HG03342 (cell line): ENCODE results near the gene CECR2.
"Not testable (repeated sequence)": the region's sequence is repeated elsewhere in the genome, so short reads cannot be mapped to it uniquely, and the experiment has no call there.

Source experiments
- ATAC-seq: cut with Tn5 transposase; IDR thresholded peaks from one replicate; pipeline ENCODE4 v1.9.1; 2021; ENCODE audit warnings: mild to moderate bottlenecking, moderate library complexity; ENCODE audit not compliant: unreplicated experiment

CECR2 gene

DNA sequence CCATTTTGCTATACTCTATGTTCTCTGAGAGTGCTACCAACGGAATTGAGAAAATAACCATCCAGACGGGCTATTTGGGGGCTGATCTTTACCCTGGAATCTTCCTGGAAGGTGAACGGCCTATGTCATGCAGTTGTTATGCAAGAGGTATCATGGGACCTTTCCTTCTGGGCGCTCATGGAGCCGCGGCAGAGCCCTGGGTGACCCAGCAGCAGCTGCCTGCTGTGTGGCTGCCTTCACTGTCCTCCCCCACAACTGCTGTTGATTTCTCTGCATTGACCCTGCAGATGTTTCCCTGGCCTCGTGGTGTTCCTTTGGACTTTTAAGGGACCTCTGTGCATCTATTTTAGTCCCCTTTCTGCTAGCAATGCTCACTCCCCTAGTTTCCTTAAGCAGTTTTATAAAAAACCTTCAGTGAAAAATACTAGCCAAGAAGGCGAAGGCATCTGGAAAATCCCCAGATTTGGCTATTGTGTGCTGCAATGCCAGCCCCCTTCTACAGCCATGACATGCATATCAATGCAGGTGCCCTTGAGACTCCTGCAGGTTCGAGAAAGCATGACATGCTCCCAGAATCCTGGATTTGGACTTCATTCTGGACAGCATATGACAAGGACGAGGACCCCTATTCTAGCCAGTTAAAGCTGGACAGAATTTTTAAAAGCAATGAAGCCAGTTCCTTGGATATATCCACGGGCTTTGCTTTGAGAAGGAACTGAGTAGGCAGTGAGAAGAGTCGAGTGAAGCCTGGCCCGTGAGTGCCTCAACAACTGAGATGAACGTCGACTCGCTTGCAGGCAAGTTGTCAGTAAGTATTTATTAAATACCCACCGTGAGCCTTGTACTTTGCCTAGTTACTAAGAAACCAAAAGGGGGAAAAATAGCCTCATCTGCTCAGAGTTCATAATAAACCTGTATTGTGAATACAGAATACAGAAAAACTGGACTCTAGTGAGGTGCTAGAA, 193.9 kb downstream of the CECR2 start, which contains the start of gene SLC25A18:
SLC25A18 (plus strand) TSS at position 593 of the 965 bp plus-strand sequence. CDS start 16,447 bp downstream, outside the sequence.
- no peak for ATAC-seq

DNA sequence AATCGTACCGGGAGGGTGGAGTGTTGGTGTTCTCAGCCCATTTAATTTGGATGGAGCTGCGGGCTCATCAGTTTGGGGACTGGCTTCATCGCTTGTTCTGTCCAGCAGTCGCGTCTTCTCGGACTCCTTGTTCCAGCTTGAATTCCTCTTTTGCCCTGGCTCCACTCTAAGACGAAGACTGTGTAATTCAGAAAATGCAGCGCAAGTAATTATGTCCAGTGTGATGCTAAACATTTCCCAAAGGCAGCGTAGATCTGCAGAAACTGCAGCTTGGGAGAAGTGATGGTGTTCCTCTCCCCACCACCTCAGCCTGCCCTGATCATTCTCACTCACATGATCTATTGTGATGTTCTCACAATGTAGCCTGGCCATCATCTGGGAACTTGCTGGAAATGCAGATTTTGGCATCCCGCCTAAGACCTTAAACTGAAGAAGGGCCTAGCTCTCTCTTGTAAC, 194.7 kb downstream of the CECR2 start:
- ATAC-seq, result no peak

GRCh38 chr22:17566016-17566687, 196.9 kb downstream of the CECR2 start:
- not testable (repeated sequence) for ATAC-seq

DNA sequence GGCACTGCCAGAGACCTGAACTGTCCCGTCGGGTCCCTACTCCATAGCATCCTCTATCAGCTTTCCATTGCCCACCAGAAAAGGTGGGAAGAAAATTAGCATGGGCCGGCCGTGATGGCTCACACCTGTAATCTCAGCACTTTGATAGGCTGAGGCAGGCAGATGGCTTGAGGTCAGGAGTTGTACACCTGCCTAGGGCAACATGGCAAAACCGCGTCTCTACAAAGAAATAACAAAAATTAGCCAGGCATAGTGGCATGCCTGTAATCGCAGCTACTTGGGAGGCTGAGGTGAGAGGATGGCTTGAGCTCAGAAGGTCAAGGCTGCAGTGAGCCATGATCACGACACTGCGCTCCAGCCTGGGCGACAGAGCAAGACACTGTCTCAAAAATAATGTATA, 197.5 kb downstream of the CECR2 start:
- ATAC-seq, result no peak

- ATAC-seq, result no peak
These were observed 200.8 kb downstream of the CECR2 start for GRCh38 chr22:17569971-17570511.

DNA sequence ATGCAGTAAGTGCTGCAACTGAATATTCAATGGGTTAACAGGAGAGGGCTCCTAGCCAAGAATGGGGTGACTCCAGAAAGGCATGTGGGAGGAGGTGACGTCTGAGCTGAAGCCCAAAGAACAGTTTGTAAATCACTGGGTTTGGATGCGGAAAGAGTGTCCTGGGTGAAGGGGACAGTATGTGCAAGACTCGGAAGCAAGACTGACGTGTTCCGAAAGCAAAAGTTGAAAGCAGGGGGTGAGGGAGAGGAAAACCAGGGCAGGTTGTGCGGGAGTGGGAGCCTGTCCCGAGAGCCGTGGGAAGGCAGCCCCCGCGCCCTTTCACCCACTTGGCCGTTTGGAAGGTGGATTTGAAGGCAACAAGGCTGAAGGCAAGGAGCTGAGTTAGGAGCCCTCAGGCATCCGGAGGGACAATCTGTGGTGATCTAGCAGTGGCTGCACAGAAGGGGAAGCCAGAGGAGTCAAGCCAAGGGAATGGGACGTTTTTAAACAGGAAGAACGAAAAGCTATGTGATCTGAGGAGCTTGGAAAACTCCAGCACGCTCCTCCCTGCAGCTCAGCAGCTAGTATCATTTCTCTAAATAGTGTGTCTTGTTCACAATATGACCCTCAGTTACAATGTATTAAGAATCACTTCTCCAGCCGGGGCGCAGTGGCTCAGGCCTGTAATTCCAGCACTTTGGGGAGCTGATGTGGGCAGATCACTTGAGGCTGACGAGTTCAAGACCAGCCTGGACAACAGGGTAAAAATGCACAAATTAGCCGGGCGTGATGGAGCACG, 201.8 kb downstream of the CECR2 start:
- no peak for ATAC-seq

- ATAC-seq, result no peak
These were observed 205.9 kb downstream of the CECR2 start for GRCh38 chr22:17575151-17575550.

GRCh38 chr22:17575681-17576080, 206.4 kb downstream of the CECR2 start:
- ATAC-seq, result no peak

DNA sequence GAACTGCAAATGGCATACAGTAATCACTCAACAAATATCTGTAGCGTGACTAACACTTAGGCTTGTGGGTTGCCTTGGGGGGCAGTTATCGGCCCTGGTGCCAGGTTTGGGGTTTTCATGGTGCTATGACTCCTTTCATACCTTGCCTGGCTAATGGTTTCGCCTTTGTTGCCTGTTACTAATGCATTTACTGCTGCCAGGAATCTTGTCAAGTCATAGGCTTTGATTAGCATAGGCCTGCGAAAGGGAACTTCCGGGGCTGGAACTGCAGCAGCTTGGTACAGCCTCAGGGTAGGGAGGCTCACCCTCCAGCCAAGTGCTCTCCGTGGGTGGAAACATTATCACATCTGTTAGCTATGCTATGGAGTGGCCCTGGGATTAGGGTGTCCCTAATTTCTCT, 207.2 kb downstream of the CECR2 start:
- ATAC-seq, result no peak

DNA sequence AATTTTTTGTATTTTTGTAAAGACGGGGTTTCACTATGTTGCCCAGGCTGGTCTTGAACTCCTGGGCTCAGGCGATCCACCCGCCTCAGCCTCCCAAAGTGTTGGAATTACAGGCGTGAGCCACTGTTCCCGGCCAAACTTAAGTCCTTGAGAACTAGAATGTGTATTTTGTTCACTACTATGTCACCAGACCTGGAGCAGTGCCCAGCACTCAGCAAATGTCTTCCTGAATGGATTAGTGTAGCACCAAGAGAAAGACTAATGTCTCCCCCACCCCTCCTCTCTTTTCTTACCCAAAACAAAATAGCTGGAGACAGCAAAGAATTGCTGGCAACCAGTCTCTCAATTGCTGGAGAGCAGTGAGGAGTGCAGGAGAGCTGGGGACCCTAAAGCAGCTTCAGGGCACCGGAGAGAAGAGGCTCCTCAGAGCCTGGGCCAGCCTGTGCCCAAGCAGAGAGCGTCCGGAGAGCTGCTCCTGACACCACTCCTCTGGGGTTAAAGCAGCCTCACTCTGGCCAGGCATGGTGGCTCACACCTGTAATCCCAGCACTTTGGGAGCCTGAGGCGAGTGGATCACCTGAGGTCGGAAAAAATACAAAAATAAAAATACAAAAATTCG, 209.0 kb downstream of the CECR2 start:
- ATAC-seq, result no peak

- ATAC-seq, result no peak
These were observed 210.3 kb downstream of the CECR2 start for GRCh38 chr22:17579535-17579981.

- ATAC-seq, result no peak
These were observed 211.3 kb downstream of the CECR2 start for GRCh38 chr22:17580441-17581031.

GRCh38 chr22:17581056-17581455, 211.8 kb downstream of the CECR2 start:
- ATAC-seq, result no peak

DNA sequence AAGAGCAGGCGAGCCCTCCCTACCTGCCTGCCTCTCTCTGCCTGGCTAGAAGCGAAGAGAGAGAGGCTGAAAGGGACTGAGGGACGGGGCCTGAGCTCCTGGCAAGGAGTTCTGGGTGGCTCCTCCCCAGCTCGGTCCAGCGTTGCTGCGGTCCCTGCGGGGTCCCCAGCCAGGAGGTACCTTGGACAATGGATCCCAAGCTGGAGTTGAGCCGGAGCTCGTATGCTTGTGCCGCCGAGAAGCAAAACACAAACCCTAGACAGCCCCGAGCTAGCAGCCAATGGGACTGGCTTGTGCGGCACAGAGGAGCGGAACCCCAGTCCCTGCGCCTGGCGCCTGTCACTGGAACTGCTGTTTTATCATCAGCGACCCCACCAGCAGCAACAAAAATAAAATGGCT, 212.4 kb downstream of the CECR2 start:
- ATAC-seq, result no peak

GRCh38 chr22:17583151-17583550, 213.9 kb downstream of the CECR2 start:
- no peak for ATAC-seq

- ATAC-seq, result no peak
These were observed 217.7 kb downstream of the CECR2 start for GRCh38 chr22:17586831-17587440.

GRCh38 chr22:17587629-17588028, 218.4 kb downstream of the CECR2 start:
- ATAC-seq, result no peak

- no peak for ATAC-seq
These were observed 219.3 kb downstream of the CECR2 start for GRCh38 chr22:17588606-17589005.

DNA sequence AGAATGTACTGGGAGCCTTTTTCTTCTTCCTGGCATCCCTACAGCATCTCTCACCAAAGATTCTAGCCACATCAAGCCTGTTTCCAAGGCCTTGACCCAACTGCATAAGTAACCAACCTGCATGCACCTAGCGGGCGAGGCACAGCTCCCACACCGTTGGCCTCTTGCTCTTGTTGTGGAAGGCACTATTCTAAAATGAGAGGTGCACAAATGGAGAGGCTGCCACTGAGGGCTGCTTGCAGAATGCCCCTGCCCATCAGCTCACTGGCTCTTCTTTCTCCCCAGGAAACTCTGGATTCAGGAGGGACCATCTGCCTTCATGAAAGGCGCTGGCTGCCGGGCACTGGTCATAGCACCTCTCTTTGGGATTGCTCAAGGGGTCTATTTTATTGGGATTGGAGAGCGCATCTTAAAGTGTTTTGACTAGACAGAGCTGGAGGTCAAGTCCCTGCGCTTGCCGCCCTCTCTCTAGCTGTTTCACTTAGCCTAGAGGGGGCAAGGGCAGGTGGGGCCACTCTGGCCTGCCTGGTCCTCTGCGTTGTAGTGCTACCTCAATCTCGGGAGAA, 220.6 kb downstream of the CECR2 start:
- ATAC-seq, result no peak
